Stimulated activated CD4-positive, alpha-beta T cell treated with anti-CD3 and anti-CD28 coated beads, TNF-alpha, amount 100 ng/mL, for 1 hour (primary cell): Measurements from ENCODE around the gene ZNF419.
"Not testable (repeated sequence)": the region's sequence is repeated elsewhere in the genome, so short reads cannot be mapped to it uniquely, and the experiment has no call there.

Experiments
- DNase-seq, 3 donors: peaks; one replicate each; pipeline ENCODE4 v3.0.0-alpha.2; 2020; ENCODE audit warnings: low read depth in 3 of 3, low spot score in 1 of 3

Gene ZNF419

GRCh38 chr19:57487477-57488298 lies at the start of gene ZNF419:
ZNF419 (plus strand) TSS chr19:57487750; CDS start chr19:57487951, 201 bp downstream.
- DNase-seq = peak; percentile 81 to 90 (median 87)

DNA sequence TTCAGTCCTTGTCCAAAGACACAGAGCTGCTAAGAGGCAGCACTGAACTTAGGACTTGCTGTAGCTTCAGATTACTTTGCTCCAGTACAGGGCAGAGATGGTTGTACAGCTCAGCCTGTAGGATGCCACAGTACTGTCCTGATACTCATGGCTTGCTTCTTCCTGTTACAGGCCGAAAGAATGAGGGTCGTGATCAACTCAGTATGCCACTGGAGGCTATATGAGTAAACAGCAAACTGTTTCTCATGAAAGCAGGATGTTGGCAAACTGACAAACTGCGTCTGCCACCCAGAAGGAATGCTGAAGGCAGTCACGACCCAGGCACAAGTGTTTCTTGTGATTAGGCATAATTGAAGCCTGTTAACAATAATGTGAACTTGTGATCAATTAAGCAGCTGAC lies 49.6 kb upstream of the ZNF419 start:
- DNase-seq = no peak

GRCh38 chr19:57438925-57439324 lies 48.6 kb upstream of the ZNF419 start:
- no peak for DNase-seq

- DNase-seq = no peak
These were observed 45.4 kb upstream of the ZNF419 start for GRCh38 chr19:57441979-57442752.

DNA sequence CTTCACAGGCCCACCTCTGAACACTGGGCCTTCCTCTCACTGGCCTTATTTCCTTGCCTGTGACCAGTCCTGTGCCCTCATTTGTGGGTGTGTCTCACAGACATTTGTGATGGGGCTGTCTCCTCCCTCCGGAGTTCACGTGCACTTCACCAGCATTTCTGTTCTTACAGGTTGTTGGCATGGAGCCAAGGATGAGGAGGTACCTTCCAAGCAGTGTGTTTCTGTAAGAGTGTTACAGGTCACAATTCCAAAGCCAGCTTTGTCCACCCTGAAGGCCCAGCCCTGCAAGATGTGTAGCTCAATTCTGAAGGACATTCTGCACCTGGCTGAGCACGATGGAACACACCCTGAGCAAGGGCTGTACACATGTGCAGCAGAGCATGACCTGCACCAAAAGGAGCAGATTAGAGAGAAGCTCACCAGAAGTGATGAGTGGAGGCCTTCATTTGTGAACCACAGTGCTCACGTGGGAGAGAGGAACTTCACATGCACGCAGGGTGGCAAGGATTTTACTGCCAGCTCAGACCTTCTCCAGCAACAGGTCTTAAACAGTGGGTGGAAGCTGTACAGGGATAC lies 44.3 kb upstream of the ZNF419 start:
- no peak for DNase-seq

DNA sequence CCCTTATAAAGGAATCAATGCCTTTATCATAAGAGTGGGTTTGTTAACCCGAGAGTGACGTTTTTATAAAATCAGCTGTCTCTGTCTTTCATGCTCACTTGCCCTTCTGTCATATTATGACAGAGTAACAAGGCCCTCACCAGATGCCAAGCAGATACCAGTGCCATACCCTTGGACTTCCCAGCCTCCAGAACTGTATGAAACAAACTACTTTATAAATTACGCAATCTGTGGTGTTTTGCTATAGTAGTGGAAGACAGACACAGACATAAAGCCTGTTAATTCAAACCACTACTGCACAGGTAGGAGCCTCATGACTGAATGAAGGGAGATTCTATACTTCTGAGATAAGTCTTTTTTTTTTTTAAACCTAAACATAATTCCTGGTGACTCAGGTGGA lies 35.2 kb upstream of the ZNF419 start:
- DNase-seq = no peak

DNA sequence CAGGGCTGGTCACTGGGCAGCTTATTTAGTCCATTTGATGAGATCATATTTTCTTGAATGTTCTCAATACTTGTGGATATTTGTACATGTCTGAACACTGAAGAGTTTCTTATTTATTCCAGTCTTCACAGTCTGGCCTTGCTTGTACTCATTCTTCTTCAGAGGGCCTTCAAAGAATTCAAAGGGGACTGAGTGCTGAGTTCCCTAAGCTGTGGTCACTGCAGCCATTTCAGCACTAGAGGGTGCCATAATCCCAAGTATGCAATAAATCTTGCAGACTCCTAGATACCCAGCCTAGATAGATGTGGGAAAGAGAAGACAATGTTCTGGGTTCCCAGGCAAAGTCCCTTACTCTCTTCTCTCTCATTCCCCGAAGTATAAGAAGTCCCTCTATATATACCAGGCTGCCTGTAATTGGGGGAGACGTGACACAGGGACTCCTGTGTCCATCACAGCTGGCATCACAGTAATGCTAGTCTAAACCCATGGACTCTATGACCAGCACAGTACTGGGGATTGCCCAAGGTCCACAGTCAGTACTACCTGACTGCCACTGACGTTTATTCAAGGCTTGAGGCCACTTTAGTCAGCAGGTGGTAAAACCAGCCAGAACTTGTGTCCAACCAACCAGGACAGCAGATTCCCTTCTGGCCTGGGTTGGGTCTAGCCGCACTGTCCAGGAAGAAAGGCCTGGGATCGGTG lies 21.7 kb upstream of the ZNF419 start:
- no peak for DNase-seq

- no peak for DNase-seq
These were observed 21.1 kb upstream of the ZNF419 start for GRCh38 chr19:57466489-57466888.

- DNase-seq = no peak
These were observed 13.9 kb upstream of the ZNF419 start for GRCh38 chr19:57473646-57474045.

GRCh38 chr19:57477191-57478008 lies 10.2 kb upstream of the ZNF419 start, which contains the start of gene ZNF772:
ZNF772 (minus strand) TSS chr19:57477566; CDS start chr19:57477309, 257 bp downstream.
- DNase-seq = peak; percentile 62 to 71 (median 68)

GRCh38 chr19:57488299-57488644 lies 722 bp downstream of the ZNF419 start:
- not testable (repeated sequence) for DNase-seq

GRCh38 chr19:57499332-57499679 lies 11.8 kb downstream of the ZNF419 start:
- not testable (repeated sequence) for DNase-seq

- peak; percentile 88 to 90 (median 89) for DNase-seq
These were observed 12.3 kb downstream of the ZNF419 start, which contains the start of gene ZNF773 for GRCh38 chr19:57499680-57500395. ZNF773 (plus strand) TSS chr19:57499938; CDS start chr19:57500081, 143 bp downstream.

- not testable (repeated sequence) for DNase-seq
These were observed 12.8 kb downstream of the ZNF419 start for GRCh38 chr19:57500400-57500799.

GRCh38 chr19:57506163-57506562 lies 18.6 kb downstream of the ZNF419 start:
- DNase-seq = no peak

DNA sequence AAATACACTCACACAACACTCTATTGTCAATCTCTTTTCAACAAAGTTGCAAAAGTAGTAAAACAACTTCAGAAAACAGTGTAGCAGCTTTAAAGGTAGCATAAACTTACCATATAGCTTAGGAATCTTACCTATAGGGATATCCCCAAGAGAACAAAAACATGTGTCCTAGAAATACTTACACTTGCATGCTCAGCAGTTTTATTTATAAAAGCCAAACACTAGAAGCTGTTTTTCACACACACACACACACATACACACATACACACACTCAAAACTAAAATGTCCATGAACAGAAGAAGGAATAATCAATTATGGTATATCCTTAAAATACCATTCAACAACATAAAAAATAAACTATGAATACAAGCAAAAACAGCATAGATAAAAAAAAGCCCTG lies 23.9 kb downstream of the ZNF419 start:
- DNase-seq = no peak

- no peak for DNase-seq
These were observed 25.3 kb downstream of the ZNF419 start for GRCh38 chr19:57512845-57513244.

GRCh38 chr19:57515255-57515654 lies 27.7 kb downstream of the ZNF419 start:
- no peak for DNase-seq

- DNase-seq = not testable (repeated sequence)
These were observed 30.5 kb downstream of the ZNF419 start for GRCh38 chr19:57518021-57518420.
